WTC11 (cell line): ENCODE measurements around the gene TRIM38. TPM values are rescaled to one million over a fixed set of nuclear protein-coding genes. Genes with fewer than 3 reads are reported as not detected.
A peak's percentile ranks its signal among the peaks of the same experiment; 100 is the strongest.
"Not testable (repeated sequence)": the region's sequence is repeated elsewhere in the genome, so short reads cannot be mapped to it uniquely, and the experiment has no call there.

ENCODE experiments used
- ATAC-seq: fragments of 200-7000 bp; cut with Tn5 transposase; 2 replicates; pipeline ENCODE4 v1.10.0; 2021; ENCODE audit warnings: mild to moderate bottlenecking, moderate library complexity
- CTCF ChIA-PET: fragments of 300-600 bp; sonication (Branson Sonifier 250); formaldehyde crosslinking; loops from one replicate; lab custom pipeline; 2021; ENCODE audit warnings: antibody characterized with exemption; lab: Charles Lee
- POLR2A ChIA-PET: fragments of 350-600 bp; sonication (Branson Sonifier 250); formaldehyde crosslinking; loops from one replicate; lab custom pipeline; 2021; ENCODE audit warnings: antibody characterized with exemption; lab: Charles Lee
- DNase-seq: peaks from one replicate; pipeline ENCODE4 v3.0.0; 2021; ENCODE audit warnings: low spot score
- H3K27ac Mint-ChIP-seq: 2 replicates; pipeline ENCODE4 v1.8.0; 2021; ENCODE audit warnings: mixed read lengths
- H3K27me3 Mint-ChIP-seq: 2 replicates; pipeline ENCODE4 v1.8.0; 2021; ENCODE audit warnings: low read depth, mild to moderate bottlenecking, moderate library complexity, mixed read lengths
- H3K36me3 Mint-ChIP-seq: 2 replicates; pipeline ENCODE4 v1.8.0; 2021; ENCODE audit warnings: mixed read lengths
- H3K4me1 Mint-ChIP-seq: 2 replicates; pipeline ENCODE4 v1.8.0; 2022; ENCODE audit warnings: mixed read lengths
- H3K4me3 Mint-ChIP-seq: 2 replicates; pipeline ENCODE4 v1.8.0; 2021; ENCODE audit warnings: mild to moderate bottlenecking, moderate library complexity, mixed read lengths
- H3K9me3 Mint-ChIP-seq: 2 replicates; pipeline ENCODE4 v1.8.0; 2021; ENCODE audit warnings: mixed read lengths
- CBFB ChIP-seq: sonication (generic); formaldehyde crosslinking; IDR thresholded peaks from 2 replicates; pipeline ENCODE4 v1.8.1; 2022; ENCODE audit warnings: mild to moderate bottlenecking, low read depth, missing genetic modification reagents
- ETV6 ChIP-seq: sonication (generic); formaldehyde crosslinking; IDR thresholded peaks from 2 replicates; pipeline ENCODE4 v1.8.1; 2022; ENCODE audit warnings: mild to moderate bottlenecking, missing genetic modification reagents
- GABPB1 ChIP-seq: sonication (generic); formaldehyde crosslinking; IDR thresholded peaks from 2 replicates; pipeline ENCODE4 v1.8.1; 2023; ENCODE audit warnings: mild to moderate bottlenecking, missing genetic modification reagents
- GRHL2 ChIP-seq: fragments of 250-450 bp; sonication (Bioruptor Pico); IDR thresholded peaks from 2 replicates; pipeline ENCODE4 v1.8.0; 2022; ENCODE audit warnings: mild to moderate bottlenecking, moderate library complexity; ENCODE audit not compliant: insufficient replicate concordance, severe bottlenecking
- HMGA2 ChIP-seq: fragments of 250-450 bp; sonication (Bioruptor Pico); IDR thresholded peaks from 2 replicates; pipeline ENCODE4 v1.4.0; 2021; ENCODE audit warnings: mild to moderate bottlenecking, moderate library complexity
- NR3C1 ChIP-seq: sonication (generic); formaldehyde crosslinking; conservative IDR thresholded peaks from 2 replicates; pipeline ENCODE4 v1.8.1; 2023; ENCODE audit warnings: low read depth, mild to moderate bottlenecking, missing genetic modification reagents
- PRRX2 ChIP-seq: fragments of 250-450 bp; sonication (Bioruptor Pico); IDR thresholded peaks from 2 replicates; pipeline ENCODE4 v1.8.0; 2021; ENCODE audit warnings: mild to moderate bottlenecking
- RELA ChIP-seq: sonication (generic); formaldehyde crosslinking; IDR thresholded peaks from 2 replicates; pipeline ENCODE4 v1.8.1; 2022; ENCODE audit warnings: missing genetic modification reagents, mild to moderate bottlenecking, borderline replicate concordance
- RORB ChIP-seq: fragments of 250-450 bp; sonication (Bioruptor Pico); IDR thresholded peaks from 2 replicates; pipeline ENCODE4 v1.9.0; 2021; ENCODE audit warnings: mild to moderate bottlenecking
- SMAD4 ChIP-seq: sonication (generic); formaldehyde crosslinking; IDR thresholded peaks from 2 replicates; pipeline ENCODE4 v1.8.0; 2022; ENCODE audit warnings: mild to moderate bottlenecking, missing genetic modification reagents
- SOX15 ChIP-seq: fragments of 250-450 bp; sonication (Bioruptor Pico); IDR thresholded peaks from 2 replicates; pipeline ENCODE4 v1.9.0; 2021; ENCODE audit warnings: mild to moderate bottlenecking
- TCF7 ChIP-seq: sonication (generic); formaldehyde crosslinking; IDR thresholded peaks from 2 replicates; pipeline ENCODE4 v1.8.0; 2022; ENCODE audit warnings: mild to moderate bottlenecking, low read depth, missing genetic modification reagents, moderate library complexity
- total RNA-seq: library from RNA; stranded (reverse); gene quantifications from 3 replicates; pipeline ENCODE4 v1.2.3, GENCODE V29; 2021
- TF ChIP-seq, protein P1 (sequence below): fragments of 250-450 bp; sonication (Bioruptor Pico); IDR thresholded peaks from 2 replicates; pipeline ENCODE4 v1.9.0; 2021; ENCODE audit warnings: mild to moderate bottlenecking
- TF ChIP-seq, protein P2 (sequence below): sonication (generic); formaldehyde crosslinking; IDR thresholded peaks from 2 replicates; pipeline ENCODE4 v1.8.0; 2022; ENCODE audit warnings: mild to moderate bottlenecking, missing genetic modification reagents
- TF ChIP-seq, protein P3 (sequence below): sonication (generic); formaldehyde crosslinking; IDR thresholded peaks from 2 replicates; pipeline ENCODE4 v1.8.1; 2023; ENCODE audit warnings: mild to moderate bottlenecking, missing genetic modification reagents, moderate library complexity
- TF ChIP-seq, protein P4 (sequence below): sonication (generic); formaldehyde crosslinking; IDR thresholded peaks from 2 replicates; pipeline ENCODE4 v1.8.1; 2023; ENCODE audit warnings: mild to moderate bottlenecking, missing genetic modification reagents, moderate library complexity
- TF ChIP-seq, protein P5 (sequence below): sonication (generic); formaldehyde crosslinking; IDR thresholded peaks from 2 replicates; pipeline ENCODE4 v1.8.1; 2023; ENCODE audit warnings: mild to moderate bottlenecking, moderate library complexity, missing genetic modification reagents

TRIM38 gene
- total RNA-seq, 1 experiment from 2014 or later = 1.6 TPM

DNA sequence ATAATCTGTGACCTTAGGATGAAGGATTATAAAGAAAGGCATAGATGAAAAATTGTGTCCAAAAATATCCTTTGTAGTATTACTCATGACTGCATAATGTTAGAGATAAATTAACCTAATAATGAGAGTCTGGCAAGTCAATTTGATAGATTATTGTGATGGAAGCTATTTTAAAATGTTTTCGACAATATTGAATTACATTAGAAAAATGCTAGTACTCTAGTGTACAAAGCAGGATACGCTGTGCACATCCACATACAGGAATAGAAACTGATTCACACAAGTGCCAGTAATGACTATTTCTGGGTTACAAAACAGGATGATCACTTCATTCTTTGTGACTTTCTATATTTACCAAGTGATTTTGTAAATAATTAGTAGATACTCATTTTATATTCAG, 35.4 kb upstream of the TRIM38 start (continued):
- TF ChIP-seq, protein P1, sequence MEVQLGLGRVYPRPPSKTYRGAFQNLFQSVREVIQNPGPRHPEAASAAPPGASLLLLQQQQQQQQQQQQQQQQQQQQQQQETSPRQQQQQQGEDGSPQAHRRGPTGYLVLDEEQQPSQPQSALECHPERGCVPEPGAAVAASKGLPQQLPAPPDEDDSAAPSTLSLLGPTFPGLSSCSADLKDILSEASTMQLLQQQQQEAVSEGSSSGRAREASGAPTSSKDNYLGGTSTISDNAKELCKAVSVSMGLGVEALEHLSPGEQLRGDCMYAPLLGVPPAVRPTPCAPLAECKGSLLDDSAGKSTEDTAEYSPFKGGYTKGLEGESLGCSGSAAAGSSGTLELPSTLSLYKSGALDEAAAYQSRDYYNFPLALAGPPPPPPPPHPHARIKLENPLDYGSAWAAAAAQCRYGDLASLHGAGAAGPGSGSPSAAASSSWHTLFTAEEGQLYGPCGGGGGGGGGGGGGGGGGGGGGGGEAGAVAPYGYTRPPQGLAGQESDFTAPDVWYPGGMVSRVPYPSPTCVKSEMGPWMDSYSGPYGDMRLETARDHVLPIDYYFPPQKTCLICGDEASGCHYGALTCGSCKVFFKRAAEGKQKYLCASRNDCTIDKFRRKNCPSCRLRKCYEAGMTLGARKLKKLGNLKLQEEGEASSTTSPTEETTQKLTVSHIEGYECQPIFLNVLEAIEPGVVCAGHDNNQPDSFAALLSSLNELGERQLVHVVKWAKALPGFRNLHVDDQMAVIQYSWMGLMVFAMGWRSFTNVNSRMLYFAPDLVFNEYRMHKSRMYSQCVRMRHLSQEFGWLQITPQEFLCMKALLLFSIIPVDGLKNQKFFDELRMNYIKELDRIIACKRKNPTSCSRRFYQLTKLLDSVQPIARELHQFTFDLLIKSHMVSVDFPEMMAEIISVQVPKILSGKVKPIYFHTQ = no peak
- no peak for TF ChIP-seq NR3C1 (CRISPR knock-in tag)
- no peak for TF ChIP-seq TCF7 (CRISPR knock-in tag)
- TF ChIP-seq CBFB (CRISPR knock-in tag) = no peak
- no peak for TF ChIP-seq PRRX2 (CRISPR knock-in tag)
- TF ChIP-seq SOX15 (CRISPR knock-in tag) = no peak
- no peak for TF ChIP-seq GRHL2 (CRISPR knock-in tag)
- no peak for TF ChIP-seq RELA (CRISPR knock-in tag)
- no peak for TF ChIP-seq RORB
- TF ChIP-seq, all 79 proteins: peak for 0

DNA sequence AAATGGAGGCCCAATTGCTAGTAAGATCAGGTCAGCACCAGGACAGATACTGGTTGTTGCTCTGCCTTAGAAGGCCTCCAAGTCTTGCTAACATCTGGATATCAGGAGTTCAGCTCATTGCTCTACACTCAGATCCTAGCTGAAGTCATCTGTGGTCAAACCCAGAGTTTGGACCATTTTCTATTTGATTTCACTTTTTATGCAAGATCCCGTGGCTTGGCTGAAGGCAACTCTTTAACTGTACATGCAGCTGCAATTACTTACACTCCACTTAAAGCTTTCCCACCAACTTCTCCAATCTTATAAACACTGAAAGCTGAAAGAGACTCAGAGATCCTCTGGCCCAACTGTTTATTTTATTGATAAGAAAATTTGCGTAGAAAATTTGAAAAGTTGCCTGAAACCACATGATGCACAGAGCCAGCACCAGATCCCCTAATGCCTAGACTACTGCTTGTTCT, 34.8 kb upstream of the TRIM38 start:
- TF ChIP-seq, protein P2, sequence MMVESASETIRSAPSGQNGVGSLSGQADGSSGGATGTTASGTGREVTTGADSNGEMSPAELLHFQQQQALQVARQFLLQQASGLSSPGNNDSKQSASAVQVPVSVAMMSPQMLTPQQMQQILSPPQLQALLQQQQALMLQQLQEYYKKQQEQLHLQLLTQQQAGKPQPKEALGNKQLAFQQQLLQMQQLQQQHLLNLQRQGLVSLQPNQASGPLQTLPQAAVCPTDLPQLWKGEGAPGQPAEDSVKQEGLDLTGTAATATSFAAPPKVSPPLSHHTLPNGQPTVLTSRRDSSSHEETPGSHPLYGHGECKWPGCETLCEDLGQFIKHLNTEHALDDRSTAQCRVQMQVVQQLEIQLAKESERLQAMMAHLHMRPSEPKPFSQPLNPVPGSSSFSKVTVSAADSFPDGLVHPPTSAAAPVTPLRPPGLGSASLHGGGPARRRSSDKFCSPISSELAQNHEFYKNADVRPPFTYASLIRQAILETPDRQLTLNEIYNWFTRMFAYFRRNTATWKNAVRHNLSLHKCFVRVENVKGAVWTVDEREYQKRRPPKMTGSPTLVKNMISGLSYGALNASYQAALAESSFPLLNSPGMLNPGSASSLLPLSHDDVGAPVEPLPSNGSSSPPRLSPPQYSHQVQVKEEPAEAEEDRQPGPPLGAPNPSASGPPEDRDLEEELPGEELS = no peak
- TF ChIP-seq GRHL2 (CRISPR knock-in tag) = no peak
- TF ChIP-seq SMAD4 (CRISPR knock-in tag) = no peak
- TF ChIP-seq HMGA2 (CRISPR knock-in tag) = no peak
- TF ChIP-seq, protein P3, sequence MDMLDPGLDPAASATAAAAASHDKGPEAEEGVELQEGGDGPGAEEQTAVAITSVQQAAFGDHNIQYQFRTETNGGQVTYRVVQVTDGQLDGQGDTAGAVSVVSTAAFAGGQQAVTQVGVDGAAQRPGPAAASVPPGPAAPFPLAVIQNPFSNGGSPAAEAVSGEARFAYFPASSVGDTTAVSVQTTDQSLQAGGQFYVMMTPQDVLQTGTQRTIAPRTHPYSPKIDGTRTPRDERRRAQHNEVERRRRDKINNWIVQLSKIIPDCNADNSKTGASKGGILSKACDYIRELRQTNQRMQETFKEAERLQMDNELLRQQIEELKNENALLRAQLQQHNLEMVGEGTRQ (CRISPR knock-in tag) = no peak
- TF ChIP-seq, protein P4, sequence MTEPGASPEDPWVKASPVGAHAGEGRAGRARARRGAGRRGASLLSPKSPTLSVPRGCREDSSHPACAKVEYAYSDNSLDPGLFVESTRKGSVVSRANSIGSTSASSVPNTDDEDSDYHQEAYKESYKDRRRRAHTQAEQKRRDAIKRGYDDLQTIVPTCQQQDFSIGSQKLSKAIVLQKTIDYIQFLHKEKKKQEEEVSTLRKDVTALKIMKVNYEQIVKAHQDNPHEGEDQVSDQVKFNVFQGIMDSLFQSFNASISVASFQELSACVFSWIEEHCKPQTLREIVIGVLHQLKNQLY (CRISPR knock-in tag) = no peak
- no peak for TF ChIP-seq RORB
- Mint-ChIP-seq H3K9me3 (no peaks in the 10 kb centered on the region), H3K4me3 (no peak overlapping the region), H3K27ac (no peak overlapping the region), H3K4me1 (peaks cover 6% of the 10 kb centered on the region; the same call in 1 of the 2 replicates), H3K27me3 (no peaks in the 10 kb centered on the region), H3K36me3 (no peaks in the 10 kb centered on the region)
- ATAC-seq (no peak), DNase-seq (no peak)
- POLR2A ChIA-PET = no interaction called here
- CTCF ChIA-PET = no interaction called here

DNA sequence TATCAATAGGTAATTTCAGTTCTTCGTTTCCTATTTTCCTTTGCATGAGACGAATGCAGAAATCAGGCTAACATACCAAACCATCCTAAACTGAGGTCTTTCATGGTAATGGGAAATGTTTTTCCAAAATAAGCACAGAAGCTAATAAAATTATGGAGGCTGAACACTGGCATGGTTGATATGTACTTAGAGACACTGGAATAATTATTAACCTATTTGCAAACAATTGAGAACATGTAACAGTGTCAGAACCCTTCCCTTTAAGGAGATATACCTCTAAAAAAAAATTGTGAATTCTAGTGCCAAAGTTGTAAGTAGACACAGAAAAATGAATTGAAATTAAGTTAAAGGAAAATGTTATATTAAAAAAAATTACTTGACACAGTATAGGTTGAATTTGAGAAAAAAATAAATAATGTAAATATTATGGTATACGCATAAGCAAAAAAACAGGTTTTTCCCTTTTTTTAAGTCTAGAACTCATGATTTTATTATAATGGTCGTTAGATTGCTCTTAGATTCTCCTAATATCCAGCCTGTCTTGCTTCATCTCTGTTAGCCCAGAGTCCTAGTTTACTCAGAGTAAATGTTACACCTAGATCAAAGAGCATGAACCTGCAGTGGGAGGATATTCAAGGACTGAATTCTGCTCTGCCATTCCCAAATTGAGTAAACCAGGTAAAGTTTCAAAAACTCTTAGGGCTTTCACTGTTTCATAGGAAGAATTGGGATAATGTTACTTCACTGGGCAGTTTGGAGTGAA, 33.9 kb upstream of the TRIM38 start:
- DNase-seq (no peak), ATAC-seq (no peak)
- TF ChIP-seq, protein P3 (CRISPR knock-in tag) = no peak
- TF ChIP-seq, protein P5, sequence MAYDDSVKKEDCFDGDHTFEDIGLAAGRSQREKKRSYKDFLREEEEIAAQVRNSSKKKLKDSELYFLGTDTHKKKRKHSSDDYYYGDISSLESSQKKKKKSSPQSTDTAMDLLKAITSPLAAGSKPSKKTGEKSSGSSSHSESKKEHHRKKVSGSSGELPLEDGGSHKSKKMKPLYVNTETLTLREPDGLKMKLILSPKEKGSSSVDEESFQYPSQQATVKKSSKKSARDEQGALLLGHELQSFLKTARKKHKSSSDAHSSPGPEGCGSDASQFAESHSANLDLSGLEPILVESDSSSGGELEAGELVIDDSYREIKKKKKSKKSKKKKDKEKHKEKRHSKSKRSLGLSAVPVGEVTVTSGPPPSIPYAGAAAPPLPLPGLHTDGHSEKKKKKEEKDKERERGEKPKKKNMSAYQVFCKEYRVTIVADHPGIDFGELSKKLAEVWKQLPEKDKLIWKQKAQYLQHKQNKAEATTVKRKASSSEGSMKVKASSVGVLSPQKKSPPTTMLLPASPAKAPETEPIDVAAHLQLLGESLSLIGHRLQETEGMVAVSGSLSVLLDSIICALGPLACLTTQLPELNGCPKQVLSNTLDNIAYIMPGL (CRISPR knock-in tag) = no peak
- TF ChIP-seq ETV6 (CRISPR knock-in tag) = no peak
- TF ChIP-seq GABPB1 (CRISPR knock-in tag) = peak; percentile 95
- Mint-ChIP-seq H3K9me3 (no peaks in the 10 kb centered on the region), H3K36me3 (no peaks in the 10 kb centered on the region), H3K27me3 (no peaks in the 10 kb centered on the region), H3K4me1 (peaks cover 6% of the 10 kb centered on the region; the same call in 1 of the 2 replicates), H3K4me3 (no peak overlapping the region), H3K27ac (no peak overlapping the region)
- CTCF ChIA-PET = no interaction called here
- POLR2A ChIA-PET = no interaction called here

DNA sequence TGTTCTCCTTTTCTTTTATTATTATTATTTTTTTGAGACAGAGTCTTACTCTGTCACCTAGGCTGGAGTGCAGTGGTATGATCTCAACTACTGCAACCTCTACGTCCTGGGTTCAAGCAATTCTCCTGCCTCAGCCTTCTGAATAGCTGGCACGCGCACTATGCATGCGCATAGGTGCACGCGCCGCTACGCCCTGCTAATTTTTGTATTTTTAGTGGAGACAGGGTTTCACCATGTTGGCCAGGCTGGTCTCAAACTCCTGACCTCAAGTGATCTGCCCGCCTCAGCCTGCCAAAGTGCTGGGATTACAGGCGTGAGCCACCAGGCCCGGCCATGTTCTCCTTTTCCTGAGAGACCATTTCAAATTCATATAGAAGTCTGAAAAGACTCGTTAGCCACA, 32.8 kb upstream of the TRIM38 start:
- H3K4me1 Mint-ChIP-seq, H3K4me3 Mint-ChIP-seq, H3K9me3 Mint-ChIP-seq, ATAC-seq, H3K36me3 Mint-ChIP-seq, POLR2A ChIA-PET, DNase-seq, H3K27me3 Mint-ChIP-seq, H3K27ac Mint-ChIP-seq, CTCF ChIA-PET: not testable (repeated sequence)
